ENCODE results near the gene SVIL. TPM values are rescaled to one million over a fixed set of nuclear protein-coding genes. Genes with fewer than 3 reads are reported as not detected.
A peak's percentile ranks its signal among the peaks of the same experiment; 100 is the strongest.

Gene SVIL
- total and polyA plus RNA-seq, 2 of the 13 experiments (the other 11 are each of a cell fraction or from before 2014, with no cell fraction given): 3.9 to 12.1 TPM

- TF ChIP-seq ZNF749 (CRISPR knock-in tag; IDR thresholded peaks at IDR 0.05; ENCODE audit: borderline replicate concordance): no peak
- no peak for TF ChIP-seq ZBTB40 (IDR thresholded peaks at IDR 0.05)
- TF ChIP-seq ZBTB40 (CRISPR knock-in tag; IDR thresholded peaks at IDR 0.05): no peak
- TF ChIP-seq ZMYM4 (CRISPR knock-in tag; IDR thresholded peaks at IDR 0.05): peak; percentile 59; the same call in 1 of the 2 replicates
- peak; percentile 93 for TF ChIP-seq XRCC5 (optimal IDR thresholded peaks at IDR 0.05; ENCODE audit: low read length)
- no peak for TF ChIP-seq TCF12 (IDR thresholded peaks at IDR 0.05)
- no peak for TF ChIP-seq TCF12 (CRISPR knock-in tag; IDR thresholded peaks at IDR 0.05)
- TF ChIP-seq DBP (CRISPR knock-in tag; IDR thresholded peaks at IDR 0.05; ENCODE audit: not compliant biosample characterization): no peak
- peak; percentile 42 for TF ChIP-seq CCAR2 (optimal IDR thresholded peaks at IDR 0.05; ENCODE audit: low read depth, low read length)
- TF ChIP-seq, protein P1, sequence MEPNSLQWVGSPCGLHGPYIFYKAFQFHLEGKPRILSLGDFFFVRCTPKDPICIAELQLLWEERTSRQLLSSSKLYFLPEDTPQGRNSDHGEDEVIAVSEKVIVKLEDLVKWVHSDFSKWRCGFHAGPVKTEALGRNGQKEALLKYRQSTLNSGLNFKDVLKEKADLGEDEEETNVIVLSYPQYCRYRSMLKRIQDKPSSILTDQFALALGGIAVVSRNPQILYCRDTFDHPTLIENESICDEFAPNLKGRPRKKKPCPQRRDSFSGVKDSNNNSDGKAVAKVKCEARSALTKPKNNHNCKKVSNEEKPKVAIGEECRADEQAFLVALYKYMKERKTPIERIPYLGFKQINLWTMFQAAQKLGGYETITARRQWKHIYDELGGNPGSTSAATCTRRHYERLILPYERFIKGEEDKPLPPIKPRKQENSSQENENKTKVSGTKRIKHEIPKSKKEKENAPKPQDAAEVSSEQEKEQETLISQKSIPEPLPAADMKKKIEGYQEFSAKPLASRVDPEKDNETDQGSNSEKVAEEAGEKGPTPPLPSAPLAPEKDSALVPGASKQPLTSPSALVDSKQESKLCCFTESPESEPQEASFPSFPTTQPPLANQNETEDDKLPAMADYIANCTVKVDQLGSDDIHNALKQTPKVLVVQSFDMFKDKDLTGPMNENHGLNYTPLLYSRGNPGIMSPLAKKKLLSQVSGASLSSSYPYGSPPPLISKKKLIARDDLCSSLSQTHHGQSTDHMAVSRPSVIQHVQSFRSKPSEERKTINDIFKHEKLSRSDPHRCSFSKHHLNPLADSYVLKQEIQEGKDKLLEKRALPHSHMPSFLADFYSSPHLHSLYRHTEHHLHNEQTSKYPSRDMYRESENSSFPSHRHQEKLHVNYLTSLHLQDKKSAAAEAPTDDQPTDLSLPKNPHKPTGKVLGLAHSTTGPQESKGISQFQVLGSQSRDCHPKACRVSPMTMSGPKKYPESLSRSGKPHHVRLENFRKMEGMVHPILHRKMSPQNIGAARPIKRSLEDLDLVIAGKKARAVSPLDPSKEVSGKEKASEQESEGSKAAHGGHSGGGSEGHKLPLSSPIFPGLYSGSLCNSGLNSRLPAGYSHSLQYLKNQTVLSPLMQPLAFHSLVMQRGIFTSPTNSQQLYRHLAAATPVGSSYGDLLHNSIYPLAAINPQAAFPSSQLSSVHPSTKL (CRISPR knock-in tag; IDR thresholded peaks at IDR 0.05): peak; percentile 77; the same call in 1 of the 2 replicates
- TF ChIP-seq ZBTB21 (CRISPR knock-in tag; IDR thresholded peaks at IDR 0.05): no peak
- peak; percentile 70; the same call in 1 of the 2 replicates for TF ChIP-seq ETV5 (CRISPR knock-in tag; IDR thresholded peaks at IDR 0.05; ENCODE audit: borderline replicate concordance)
- peak; percentile 15; the same call in 1 of the 2 replicates for TF ChIP-seq ZFX (CRISPR knock-in tag; IDR thresholded peaks at IDR 0.05; ENCODE audit: low read depth)
- no peak for TF ChIP-seq SOX13 (IDR thresholded peaks at IDR 0.05)
- peak in 1 of 2 experiments; percentile 81; a peak in 2 of 4 replicates for TF ChIP-seq SOX13 (CRISPR knock-in tag; conservative IDR thresholded peaks at IDR 0.05 in 1 of 2, IDR thresholded peaks at IDR 0.05 in 1 of 2)
Measured at GRCh38 chr10:29535012-29535777, 99.6 kb downstream of the SVIL start (continued).
